OCI-LY1 (cell line): ENCODE data around the gene ERBB4.

Source experiments
- EZH2 ChIP-seq: fragments of 200-600 bp; sonication (generic), shearing (Covaris generic); IDR thresholded peaks from 2 replicates; pipeline ENCODE4 v1.8.0; 2017; ENCODE audit warnings: borderline replicate concordance, mixed run types, mild to moderate bottlenecking, antibody characterized with exemption, low read length, moderate library complexity, mixed read lengths
- TF ChIP-seq, protein P1 (sequence below): fragments of 200-600 bp; sonication (generic), shearing (Covaris generic); IDR thresholded peaks from 2 replicates; pipeline ENCODE4 v1.5.1; 2017; ENCODE audit warnings: mild to moderate bottlenecking, antibody characterized with exemption, low read length, moderate library complexity, mixed read lengths

DNA sequence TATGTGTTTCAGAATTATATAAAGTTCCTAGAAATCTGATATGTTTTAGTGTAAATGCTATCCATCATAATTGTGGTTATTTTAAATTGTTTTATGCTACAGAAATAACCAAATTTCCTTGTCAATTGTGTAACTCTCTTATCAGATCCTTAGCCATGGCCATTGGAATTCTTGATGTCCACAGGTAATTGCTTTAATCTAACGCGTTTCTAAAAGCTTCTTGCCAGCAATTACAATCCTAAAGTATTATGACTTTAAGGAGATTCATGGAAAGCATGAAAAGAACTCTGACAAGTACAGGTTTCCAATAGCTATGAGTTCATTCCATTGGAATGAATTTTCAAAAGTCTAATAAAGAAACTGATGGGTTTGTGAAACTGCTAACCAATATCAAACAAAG lies 472.1 kb downstream of the ERBB4 start:
- TF ChIP-seq, protein P1, sequence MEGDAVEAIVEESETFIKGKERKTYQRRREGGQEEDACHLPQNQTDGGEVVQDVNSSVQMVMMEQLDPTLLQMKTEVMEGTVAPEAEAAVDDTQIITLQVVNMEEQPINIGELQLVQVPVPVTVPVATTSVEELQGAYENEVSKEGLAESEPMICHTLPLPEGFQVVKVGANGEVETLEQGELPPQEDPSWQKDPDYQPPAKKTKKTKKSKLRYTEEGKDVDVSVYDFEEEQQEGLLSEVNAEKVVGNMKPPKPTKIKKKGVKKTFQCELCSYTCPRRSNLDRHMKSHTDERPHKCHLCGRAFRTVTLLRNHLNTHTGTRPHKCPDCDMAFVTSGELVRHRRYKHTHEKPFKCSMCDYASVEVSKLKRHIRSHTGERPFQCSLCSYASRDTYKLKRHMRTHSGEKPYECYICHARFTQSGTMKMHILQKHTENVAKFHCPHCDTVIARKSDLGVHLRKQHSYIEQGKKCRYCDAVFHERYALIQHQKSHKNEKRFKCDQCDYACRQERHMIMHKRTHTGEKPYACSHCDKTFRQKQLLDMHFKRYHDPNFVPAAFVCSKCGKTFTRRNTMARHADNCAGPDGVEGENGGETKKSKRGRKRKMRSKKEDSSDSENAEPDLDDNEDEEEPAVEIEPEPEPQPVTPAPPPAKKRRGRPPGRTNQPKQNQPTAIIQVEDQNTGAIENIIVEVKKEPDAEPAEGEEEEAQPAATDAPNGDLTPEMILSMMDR: no peak
- no peak for TF ChIP-seq EZH2
